Adrenal gland (tissue), 12 donors: Measurements from ENCODE around the gene LLGL2. TPM values are rescaled to one million over a fixed set of nuclear protein-coding genes. Genes with fewer than 3 reads are reported as not detected.

Experiments used
- DNase-seq, 7 donors: peaks; one replicate each; pipeline ENCODE4 v3.0.0-alpha.2; 2019 to 2020
- H3K27ac ChIP-seq, 5 donors: fragments of 200-600 bp; sonication (generic) in 4 of 5; 1 replicate in 3 of 5; 2 replicates in 2 of 5; pipeline versions ENCODE4 v1.5.1 to v1.8.0; 2016 to 2020; ENCODE audit warnings: mild to moderate bottlenecking in 1 of 5
- H3K27me3 ChIP-seq: fragments of 200-600 bp; 2 replicates; pipeline ENCODE4 v1.8.0; 2021
- H3K36me3 ChIP-seq, 2 donors: fragments of 200-600 bp; replicated peaks in 1 of 2; 1 replicate in 1 of 2; 2 replicates in 1 of 2; pipeline versions ENCODE4 v1.5.1 to v1.8.0; 2018 to 2022
- H3K4me1 ChIP-seq, 2 donors: fragments of 200-600 bp; replicated peaks in 1 of 2; 1 replicate in 1 of 2; 2 replicates in 1 of 2; pipeline versions ENCODE4 v1.5.1 to v1.8.0; 2018 to 2021
- H3K4me3 ChIP-seq, 4 donors: fragments of 200-600 bp; sonication (generic) in 3 of 4; one replicate each; pipeline ENCODE4 v1.5.1; 2016 to 2018
- H3K9me3 ChIP-seq, 3 donors: fragments of 200-600 bp; sonication (generic) in 1 of 3; replicated peaks in 1 of 3; 1 replicate in 2 of 3; 2 replicates in 1 of 3; pipeline versions ENCODE4 v1.5.1 to v1.8.0; 2016 to 2021
- POLR2A ChIP-seq, 2 donors: fragments of 450-650 bp; IDR thresholded peaks; one replicate each; pipeline ENCODE4 v1.6.1; 2017; ENCODE audit warnings: antibody characterized with exemption in 2 of 2, mild to moderate bottlenecking in 2 of 2, moderate library complexity in 1 of 2
- WGBS, 4 donors: extraction: QIAGEN DNeasy Blood & Tissue Kit in 2 of 4; methylation state at CpG; one replicate each; pipeline versions ENCODE4 v1.1.5 to v1.1.7; 2013 to 2017; 5-methylcytosine and 5-hydroxymethylcytosine counted together
- intact Hi-C, 2 donors: fragments of 100-400 bp; cut with DNase I; formaldehyde crosslinking; loops; one replicate each; pipeline versions ENCODE4 v1.14.1 to v1.15.0; 2022 to 2023
- polyA plus RNA-seq, 3 donors: library from polyadenylated mRNA; stranded (reverse); fragments of 200-250 nt in 2 of 3; fragments of 350-450 nt in 1 of 3; fragmentation: Illumina TruSeq in 1 of 3; extraction: RNeasy Lipid Tissue Mini Kit (QIAGEN cat#74804) in 1 of 3; gene quantifications; one replicate each; pipeline ENCODE4 v1.2.3, GENCODE V29; 2013 to 2014
- total RNA-seq, 9 donors: library from RNA; depleted of rRNA in 4 of 9; stranded (reverse); fragments of >200 nt in 4 of 9; fragments of 120-200 nt in 1 of 9; fragmentation: NEBNext Ultra II Directional in 1 of 9; extraction: Animal tissue kit (Norgen Biotek cat#: 25700) in 1 of 9; gene quantifications; one replicate each; pipeline versions ENCODE4 v1.1.0 to v1.2.4, GENCODE V29; 2013 to 2023
- TF ChIP-seq, protein P1 (sequence below), 6 experiments: fragments of 450-650 bp in 4 of 6; fragments of 200-600 bp in 2 of 6; sonication (generic) in 1 of 6; IDR thresholded peaks; 1 replicate in 5 of 6; 2 replicates in 1 of 6; pipeline versions ENCODE4 v1.5.1 to v1.8.0; 2016 to 2021; ENCODE audit warnings: antibody characterized with exemption in 6 of 6, mild to moderate bottlenecking in 2 of 6, moderate library complexity in 1 of 6
- donor health status: healthy with polysubstance abuse.
- donor health status: Bipolar disorder and iron deficiency.
- donor health status: DM: yes; HTN: yes; CAD: no.
- donor health status: DM: no; HTN: no; CAD: no.
- donor health status: DM: no; HTN: no; CAD: no.
- donor health status: DM: yes; HTN: yes; CAD: no.

LLGL2 gene
- total and polyA plus RNA-seq, 12 donors: 1.2 to 90.3 (median 23.8) TPM

DNA sequence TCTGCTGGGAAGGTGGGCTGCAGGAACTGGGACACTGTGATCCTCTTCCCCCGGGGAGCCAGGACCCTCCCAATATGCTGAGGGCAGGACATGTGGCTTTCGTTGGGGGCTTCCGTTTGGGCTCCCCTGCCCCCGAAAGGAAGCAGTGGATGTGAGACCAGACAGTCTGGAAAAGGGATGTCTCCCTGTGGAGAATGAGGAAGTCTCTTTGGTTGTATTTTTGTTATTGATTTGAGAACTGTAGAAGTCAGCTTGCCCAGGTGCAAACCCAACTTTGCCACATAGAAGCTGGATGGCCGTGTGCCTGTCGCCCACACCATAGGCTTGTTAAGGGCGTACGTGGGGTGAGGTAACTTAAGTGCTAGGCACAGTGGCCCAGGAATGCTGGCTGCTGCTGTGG, 18.8 kb downstream of the LLGL2 start:
- intact Hi-C loops: no loop called here
- H3K27me3 ChIP-seq: no peaks in the 10 kb centered on the region
- H3K4me1 ChIP-seq: no peaks in the 10 kb centered on the region
- TF ChIP-seq POLR2A (IDR thresholded peaks at IDR 0.05): no peak
- TF ChIP-seq, protein P1, sequence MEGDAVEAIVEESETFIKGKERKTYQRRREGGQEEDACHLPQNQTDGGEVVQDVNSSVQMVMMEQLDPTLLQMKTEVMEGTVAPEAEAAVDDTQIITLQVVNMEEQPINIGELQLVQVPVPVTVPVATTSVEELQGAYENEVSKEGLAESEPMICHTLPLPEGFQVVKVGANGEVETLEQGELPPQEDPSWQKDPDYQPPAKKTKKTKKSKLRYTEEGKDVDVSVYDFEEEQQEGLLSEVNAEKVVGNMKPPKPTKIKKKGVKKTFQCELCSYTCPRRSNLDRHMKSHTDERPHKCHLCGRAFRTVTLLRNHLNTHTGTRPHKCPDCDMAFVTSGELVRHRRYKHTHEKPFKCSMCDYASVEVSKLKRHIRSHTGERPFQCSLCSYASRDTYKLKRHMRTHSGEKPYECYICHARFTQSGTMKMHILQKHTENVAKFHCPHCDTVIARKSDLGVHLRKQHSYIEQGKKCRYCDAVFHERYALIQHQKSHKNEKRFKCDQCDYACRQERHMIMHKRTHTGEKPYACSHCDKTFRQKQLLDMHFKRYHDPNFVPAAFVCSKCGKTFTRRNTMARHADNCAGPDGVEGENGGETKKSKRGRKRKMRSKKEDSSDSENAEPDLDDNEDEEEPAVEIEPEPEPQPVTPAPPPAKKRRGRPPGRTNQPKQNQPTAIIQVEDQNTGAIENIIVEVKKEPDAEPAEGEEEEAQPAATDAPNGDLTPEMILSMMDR (IDR thresholded peaks at IDR 0.05): no peak
- no peak for DNase-seq
- H3K27ac ChIP-seq: no peak overlapping the region
- no peaks in the 10 kb centered on the region for H3K9me3 ChIP-seq
- H3K4me3 ChIP-seq: no peak overlapping the region
- WGBS, 4 donors: 73 to 82% (median 77%) methylated on average over 7 to 8 of the region's 8 CpGs
- no peaks in the 10 kb centered on the region for H3K36me3 ChIP-seq

DNA sequence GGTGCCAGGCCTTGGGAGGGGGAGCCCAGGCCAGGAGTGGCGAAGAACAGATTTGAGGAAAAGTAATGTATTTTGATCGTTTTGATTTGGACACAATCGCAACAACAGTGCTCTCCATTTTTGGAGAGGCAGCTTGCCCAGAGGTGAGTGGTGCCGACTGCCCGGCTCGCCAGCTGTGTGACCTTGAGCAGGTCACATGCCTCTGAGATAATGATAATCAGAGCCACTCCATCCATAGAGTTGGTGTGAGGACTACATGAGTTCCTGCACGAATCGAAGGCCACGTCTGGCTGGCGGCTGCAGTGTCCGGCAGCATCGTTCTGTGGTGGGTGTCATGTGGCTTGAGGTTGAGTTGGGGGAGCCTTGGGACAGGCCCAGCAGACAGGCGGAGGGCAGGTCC, 20.7 kb downstream of the LLGL2 start:
- TF ChIP-seq POLR2A (IDR thresholded peaks at IDR 0.05): no peak
- TF ChIP-seq, protein P1 (IDR thresholded peaks at IDR 0.05): no peak
- intact Hi-C loops: no loop called here

DNA sequence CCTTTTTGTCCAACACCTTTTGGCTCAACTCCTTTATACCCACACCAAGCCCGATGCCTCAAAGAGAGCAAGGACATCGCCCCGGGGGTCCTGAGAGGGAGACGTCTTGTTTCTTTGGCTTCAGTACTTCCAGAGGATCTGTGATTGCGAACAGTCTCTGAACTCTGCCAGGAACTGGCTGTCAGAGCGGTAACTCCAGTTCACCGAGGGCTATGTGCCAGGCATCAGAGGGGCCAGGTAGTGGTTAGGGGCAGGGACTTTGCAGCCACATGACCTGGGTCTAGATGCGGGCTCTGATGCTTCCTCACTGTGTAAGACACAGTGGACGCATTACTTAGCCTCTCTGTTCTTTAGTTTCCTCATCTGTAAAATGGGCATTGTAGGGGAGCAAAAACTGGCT, 21.6 kb downstream of the LLGL2 start:
- TF ChIP-seq, protein P1 (IDR thresholded peaks at IDR 0.05): no peak
- Histone ChIP-seq H3K27me3 (no peaks in the 10 kb centered on the region), H3K9me3 (no peaks in the 10 kb centered on the region), H3K4me1 (no peaks in the 10 kb centered on the region), H3K27ac (no peak overlapping the region), H3K36me3 (no peaks in the 10 kb centered on the region), H3K4me3 (no peak overlapping the region)
- no peak for DNase-seq
- intact Hi-C loops: no loop called here
- 93 to 95% (median 94%) methylated on average over 6 to 9 of the region's 9 CpGs for WGBS, 4 donors

More for the DNA sequence above, 20.7 kb downstream of the LLGL2 start:
- Histone ChIP-seq H3K9me3 (no peaks in the 10 kb centered on the region), H3K27me3 (no peaks in the 10 kb centered on the region), H3K4me1 (no peaks in the 10 kb centered on the region), H3K4me3 (no peak overlapping the region), H3K36me3 (no peaks in the 10 kb centered on the region), H3K27ac (no peak overlapping the region)
- DNase-seq: peak; percentile 44 to 78 (median 69)
- WGBS, 4 donors: 59 to 64% (median 60%) methylated on average over 12 to 13 of the region's 13 CpGs

DNA sequence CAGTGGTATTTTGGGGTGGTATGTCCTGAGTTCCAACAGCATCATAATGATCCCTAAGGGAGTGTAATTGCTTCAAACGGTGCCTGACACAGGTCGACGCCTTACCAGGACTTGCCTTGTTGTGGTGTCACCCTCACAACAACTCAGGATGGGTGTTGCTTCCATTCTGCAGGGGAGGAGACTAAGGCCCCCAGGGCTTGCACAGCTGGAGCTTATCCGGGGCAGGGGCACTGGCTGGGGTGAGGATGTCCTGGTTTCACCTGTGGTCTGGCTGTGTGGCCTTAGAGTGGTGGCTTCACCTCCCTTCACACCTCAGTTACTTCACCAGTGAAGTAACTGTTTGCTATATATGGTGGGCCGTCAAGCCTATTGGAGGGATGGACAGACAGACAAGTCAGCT, 23.3 kb downstream of the LLGL2 start:
- no peak overlapping the region for H3K4me3 ChIP-seq
- intact Hi-C loops: no loop called here
- WGBS, 4 donors: 87 to 90% (median 89%) methylated on average over 5 of the region's 5 CpGs

More for the DNA sequence above, 23.3 kb downstream of the LLGL2 start:
- H3K27ac ChIP-seq: no peak overlapping the region
- H3K27me3 ChIP-seq: no peaks in the 10 kb centered on the region
- no peaks in the 10 kb centered on the region for H3K36me3 ChIP-seq
- no peak for DNase-seq
- H3K4me1 ChIP-seq: no peaks in the 10 kb centered on the region
- TF ChIP-seq POLR2A (IDR thresholded peaks at IDR 0.05): no peak
- TF ChIP-seq, protein P1 (IDR thresholded peaks at IDR 0.05): no peak
- no peaks in the 10 kb centered on the region for H3K9me3 ChIP-seq
